GM19467 (cell line): ENCODE data around the gene ELF4.
A peak's percentile ranks its signal among the peaks of the same experiment; 100 is the strongest.
"Not testable (repeated sequence)": the region's sequence is repeated elsewhere in the genome, so short reads cannot be mapped to it uniquely, and the experiment has no call there.

Experiments
- ATAC-seq: cut with Tn5 transposase; IDR thresholded peaks from one replicate; pipeline ENCODE4 v1.9.1; 2021; ENCODE audit warnings: mild to moderate bottlenecking, moderate library complexity; ENCODE audit not compliant: unreplicated experiment

ELF4 gene

DNA sequence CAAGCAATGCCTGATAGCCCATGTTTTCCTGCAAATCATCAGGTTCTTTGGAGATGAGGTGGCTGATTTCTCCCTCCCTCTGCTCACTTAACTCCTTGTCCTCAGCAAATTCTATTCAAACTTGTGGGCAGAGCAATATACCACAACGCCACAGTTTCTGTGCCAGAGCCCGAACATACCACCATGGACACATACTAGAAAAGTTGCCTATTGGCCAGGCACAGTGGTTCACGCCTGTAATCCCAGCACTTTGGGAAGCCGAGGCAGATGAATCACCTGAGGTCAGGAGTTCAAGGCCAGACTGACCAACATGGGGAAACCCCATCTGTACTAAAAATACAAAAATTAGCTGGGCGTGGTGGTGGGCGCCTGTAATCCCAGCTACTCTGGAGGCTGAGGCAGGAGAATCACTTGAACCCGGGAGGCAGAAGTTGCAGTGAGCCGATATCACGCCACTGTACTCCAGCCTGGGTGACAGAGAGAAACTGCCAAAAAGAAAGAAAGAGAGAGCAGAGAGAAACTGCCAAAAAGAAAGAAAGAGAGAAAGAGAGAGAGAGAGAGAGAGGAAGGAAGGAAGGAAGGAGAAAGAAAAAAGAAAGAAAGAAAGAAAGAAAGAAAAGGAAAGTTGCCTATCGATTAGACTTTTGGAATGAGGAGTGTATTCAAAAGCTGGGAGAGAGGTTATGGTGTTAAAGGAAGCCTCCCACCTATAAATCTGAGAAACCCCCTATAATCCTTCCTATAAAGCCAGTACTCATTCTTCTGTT lies 5.0 kb upstream of the ELF4 start:
- ATAC-seq: not testable (repeated sequence)

DNA sequence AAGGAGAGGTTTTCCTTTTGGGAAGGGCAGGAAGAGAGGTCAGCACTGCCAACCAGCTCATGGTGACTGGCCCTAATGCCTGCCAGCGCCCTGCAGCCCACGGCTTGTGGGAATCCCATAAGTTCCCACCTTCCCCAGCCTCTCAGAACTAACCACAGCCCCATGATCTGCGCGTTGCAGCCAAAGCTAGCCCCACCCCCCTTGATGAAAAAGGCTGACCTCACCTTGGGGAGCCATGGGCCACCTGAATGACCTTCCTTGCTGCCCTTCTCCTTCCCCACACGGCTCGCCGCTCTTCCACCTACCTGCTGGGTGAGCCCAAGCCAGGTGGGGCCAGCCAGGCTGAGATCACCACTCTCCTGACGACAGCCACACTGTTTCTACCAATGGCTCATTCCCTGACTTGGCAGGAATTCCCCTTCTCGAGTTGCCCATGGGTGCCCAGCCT lies 3.9 kb upstream of the ELF4 start:
- ATAC-seq: no peak

DNA sequence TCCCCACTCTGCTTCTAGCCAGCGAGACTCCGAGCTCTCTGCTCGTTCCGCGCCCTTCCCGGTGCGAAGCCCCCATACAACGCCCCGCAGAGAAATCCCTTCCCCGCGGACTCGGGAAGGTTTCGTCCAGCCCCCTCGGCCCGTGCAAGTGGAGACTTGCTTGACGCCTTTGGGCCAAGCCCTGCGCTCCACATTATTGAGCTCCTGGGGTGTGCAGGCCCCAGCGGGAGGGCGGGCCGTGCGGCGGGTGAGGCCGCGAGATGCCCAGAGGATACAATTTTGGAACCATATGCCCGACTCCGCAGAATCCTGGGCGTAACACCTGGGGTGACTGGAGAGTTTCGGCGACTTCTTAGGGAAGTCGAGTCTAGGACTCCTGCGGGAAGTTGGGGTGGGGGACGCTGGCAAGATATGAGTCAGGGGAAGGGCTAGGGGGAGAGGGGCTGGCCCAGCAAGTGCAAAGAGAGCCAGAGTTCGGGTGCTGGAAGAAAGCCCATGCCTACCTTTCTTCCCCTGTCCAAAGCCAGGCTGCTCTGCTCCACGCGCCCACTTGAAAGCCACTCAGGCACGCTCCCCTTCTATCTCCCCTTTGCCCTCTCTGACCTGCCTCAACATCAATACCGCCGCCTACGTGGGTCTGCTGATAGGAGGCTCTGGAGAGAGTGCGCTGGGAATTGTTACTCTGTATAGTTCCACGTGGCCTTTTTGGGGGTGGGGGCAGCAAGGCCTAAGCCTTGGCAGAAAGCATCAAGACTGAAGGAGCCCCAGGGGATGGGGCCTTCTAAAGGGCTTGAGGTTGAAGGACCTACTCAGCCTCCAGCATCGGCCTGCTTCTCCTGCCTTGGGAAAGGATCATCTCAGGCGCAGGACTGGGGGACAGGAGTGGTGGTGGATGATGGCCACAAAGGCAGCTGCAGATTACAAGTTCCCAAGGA lies 1.2 kb upstream of the ELF4 start:
- no peak for ATAC-seq

DNA sequence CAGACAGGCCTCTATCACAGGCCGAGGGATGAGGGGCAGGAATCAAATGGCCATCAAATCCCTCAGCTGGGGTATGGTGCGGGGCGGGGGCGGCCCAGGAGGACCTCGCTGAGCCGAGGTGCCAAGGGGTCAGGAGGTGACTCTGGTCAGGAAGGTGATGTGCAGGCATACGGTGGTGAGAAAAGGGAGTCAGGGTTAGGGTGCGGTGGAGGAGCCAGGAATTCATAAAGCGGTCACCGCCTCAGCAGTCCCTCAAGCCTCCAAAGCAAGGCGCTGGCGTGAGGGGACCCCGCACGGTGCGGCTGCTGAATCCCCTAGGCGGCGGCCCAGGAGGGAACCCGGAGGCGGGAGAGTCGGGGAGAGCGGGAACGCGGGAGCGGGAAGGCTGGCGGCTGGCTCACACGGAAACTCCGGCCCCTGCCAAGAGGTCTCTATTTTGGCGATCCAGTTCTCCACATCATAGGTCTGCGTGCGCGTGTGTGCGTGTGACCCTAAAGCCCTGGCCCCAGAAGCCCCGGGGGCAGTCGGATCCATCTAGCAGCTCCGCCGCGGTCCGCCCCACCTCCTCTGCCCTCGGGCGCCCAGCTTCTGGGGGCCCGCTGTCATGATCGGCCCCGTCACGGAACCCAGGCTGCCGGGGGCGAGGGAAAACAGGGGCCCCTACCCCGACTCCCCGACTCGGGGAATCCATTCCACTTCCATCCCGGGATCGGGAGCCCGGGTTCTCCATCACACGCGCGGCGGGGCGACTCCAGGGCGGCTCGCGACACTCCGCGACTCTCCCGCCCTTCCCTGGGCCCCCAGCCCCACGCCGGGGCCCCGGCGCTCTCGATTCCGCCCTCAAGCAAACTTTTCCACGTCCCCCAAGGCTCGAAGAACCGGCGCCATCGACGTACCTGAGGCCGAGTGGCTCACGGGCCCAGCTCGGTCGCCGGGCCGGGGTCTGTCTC lies 593 bp downstream of the ELF4 start:
- peak; percentile 23 for ATAC-seq

DNA sequence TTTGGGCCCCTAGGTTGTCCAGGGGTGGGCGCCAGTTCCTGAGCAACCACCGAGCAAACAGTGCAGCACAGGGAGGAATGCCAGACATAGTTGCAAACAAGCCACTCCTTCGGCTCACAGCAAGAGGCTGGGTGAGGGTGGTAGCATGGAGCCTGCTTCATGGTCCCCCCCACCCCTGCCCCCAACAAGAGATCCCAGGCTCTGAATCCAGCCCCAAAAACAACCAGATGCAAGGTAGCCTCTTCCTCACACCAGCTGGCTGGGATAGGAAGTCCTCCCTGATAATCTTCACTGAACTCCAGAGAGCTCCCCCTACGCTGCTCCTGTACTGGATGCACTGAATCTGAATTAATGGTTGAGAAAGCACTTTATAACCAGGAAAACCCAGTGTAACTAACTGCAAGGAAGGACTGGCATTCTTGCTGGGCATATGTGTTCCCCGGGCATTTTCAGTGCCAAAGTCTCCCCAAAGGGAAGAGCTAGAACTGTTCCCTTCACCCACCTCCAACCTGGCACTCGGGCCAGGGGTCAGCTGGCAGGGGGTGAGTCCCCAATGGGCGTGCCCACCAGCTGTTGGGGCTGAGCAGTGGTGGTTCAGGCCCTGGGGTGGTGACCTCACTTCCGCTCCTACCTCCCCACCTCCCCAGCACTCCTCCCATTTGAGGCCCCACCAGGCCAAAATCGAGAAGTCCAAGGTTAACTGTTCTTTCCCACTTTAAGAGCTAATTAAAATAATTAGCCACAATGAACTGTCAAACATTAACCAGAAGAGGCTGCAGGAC lies 1.5 kb downstream of the ELF4 start:
- peak; percentile 55 for ATAC-seq

DNA sequence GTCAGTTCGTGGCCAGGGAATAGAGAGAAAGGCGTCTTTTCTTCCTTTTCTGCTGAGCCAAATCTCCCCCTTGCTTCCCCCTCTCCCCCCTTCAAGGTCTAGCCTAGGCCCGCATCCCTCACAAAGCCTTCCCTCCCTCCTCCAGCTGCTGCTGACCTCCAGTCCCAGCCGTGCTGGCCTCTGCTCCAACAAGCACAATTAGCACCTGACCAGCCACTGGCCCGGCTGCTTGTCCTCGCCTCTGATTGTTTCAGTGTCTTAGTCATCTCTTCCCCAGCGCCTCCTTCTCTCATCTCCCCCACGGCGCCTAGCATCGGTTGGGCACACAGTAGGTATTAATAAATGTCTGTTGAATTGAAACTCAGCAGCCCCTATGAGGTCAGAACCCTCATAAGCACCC lies 4.2 kb downstream of the ELF4 start:
- ATAC-seq: no peak

DNA sequence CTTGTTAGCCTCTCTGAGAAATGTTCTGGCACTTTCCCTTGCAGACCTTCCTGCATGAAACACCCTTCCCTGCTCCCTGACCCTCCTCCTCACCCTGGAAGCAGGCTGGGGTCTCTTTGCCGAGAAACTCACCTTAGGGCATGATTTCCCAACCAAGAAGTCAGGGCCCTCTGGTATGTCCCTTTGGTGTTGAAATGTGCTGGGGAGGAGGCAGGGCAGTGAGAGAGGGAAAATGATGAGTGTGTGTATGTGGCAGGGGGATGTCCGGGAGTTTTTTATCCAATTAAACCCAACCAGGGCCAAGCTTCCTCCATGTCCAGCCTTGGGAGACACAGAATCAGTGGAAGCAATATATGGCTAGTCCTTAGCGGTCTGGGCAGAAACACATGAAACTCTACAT lies 5.1 kb downstream of the ELF4 start:
- no peak for ATAC-seq

DNA sequence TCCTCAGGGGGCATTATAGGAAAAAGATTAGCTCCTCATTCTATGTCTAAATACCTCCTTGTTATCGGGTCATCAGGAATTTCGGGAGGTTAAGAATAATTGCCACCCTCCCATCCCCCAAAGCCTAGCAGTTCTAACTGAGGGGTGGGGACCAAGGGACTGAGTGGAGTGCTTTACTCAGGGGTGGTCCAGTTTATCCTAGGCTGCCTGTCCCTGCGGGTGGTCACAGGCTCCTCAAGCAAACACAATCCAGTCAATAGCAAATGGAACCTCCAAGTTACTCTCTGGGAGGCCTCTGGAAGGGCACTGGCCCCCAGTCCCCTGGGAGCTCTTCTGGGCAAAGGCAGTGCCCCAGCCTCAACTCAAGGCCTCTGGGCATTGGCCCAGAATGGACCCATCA lies 6.7 kb downstream of the ELF4 start:
- ATAC-seq: no peak

DNA sequence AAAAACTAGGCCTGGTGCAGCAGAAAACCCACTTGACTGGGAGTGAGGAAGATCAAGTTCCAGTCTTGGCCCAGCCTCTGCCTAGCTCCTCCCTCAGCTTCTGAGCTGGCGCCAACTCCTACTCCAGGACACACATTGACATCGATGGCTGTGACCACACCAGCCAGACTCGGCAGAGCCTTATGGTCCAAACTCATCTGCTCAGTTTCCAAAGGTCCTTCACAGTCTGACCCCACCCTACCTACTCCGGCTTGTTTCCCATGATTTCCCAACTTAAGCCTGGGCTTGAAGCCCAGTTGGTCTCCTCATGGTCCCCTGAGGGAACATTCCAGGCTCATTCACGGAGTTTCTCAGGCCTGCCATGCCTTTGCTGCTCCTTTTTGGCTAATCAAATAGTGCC lies 10.1 kb downstream of the ELF4 start:
- no peak for ATAC-seq

DNA sequence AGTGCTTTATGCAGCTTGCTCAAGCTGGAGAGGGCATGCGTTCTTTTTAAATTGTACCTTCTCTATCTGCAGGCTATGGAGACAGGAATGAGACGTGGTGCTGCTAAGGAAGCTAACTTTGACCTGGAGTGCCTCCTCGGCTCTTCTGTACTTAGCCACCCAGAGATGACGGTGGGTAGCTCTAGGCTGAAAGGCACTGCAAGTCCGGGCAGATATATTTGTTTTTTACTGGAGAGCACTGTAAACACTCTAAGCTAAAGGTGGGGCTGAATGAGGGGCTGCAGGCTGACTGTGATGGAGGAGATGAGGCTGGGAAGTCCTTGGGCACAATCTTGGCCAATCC lies 12.1 kb downstream of the ELF4 start:
- no peak for ATAC-seq

DNA sequence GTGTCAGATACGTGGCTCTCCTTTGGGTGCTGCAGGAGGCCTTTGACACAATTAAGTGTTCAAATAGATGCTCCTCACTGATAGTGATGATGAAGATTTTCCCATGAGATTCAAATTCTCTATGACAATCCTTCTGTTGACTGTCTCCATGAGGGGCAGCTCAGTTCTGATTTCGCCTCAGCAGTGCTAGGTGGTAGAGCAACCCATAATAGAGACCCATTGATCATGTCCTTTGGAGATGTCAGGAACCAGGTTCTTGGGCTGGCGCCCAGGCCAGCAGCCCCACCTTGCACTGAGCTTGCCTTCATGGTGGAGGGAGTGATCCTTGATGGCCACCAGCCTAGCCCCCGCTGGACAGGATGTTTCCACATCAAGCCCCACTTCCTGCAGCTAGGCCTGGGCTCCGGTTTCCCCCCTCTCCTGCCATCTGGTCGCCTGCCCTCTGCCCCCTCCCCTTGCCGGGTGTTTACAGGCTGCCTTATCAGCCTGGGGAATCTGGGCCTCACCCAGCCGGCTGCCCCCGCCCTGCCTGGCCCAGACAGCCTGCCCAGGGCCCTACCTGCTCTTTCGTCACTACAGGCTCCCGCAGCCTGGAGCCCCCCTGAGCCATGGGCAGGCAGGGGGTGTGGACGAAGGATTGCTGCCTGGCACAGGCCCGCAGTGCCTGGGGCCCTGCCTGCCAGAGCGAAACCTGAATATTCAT lies 12.6 kb downstream of the ELF4 start:
- no peak for ATAC-seq

DNA sequence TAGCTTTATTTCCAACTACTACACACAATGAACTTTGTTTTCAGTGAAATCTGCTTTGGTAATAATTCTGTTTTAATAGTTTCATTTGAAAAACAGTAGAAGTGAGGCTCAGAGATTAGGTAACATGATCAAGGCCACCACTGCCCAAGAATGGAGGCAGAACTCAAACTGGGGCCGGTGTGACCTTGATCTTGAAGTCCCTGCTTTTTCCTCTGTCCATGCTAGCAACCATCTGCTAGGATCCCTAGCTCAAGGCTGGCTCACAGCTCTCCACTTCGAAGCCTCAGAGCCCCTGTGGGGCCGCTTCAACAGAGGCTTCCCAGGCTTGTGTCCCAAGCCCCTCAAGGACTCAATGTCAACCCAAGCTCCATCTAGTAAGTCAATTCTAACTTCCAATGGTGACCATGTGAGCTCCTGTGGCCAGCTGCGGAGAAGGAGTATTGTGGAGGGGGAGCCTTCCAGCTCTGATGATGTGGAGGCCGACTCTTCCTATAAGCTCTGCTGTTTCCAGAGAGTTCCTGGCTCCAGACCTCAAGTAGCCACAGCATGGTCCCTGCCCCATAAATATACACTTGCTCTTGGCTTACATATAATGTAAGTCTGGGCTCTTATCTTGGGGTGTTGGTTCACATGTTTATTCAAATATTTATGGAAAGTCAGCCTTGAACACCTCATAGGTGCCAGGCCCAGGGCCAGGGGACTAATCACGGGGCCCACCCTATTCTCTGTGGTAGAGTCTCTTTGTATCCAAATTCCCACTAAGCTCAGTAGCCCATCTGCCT lies 14.9 kb downstream of the ELF4 start:
- no peak for ATAC-seq

DNA sequence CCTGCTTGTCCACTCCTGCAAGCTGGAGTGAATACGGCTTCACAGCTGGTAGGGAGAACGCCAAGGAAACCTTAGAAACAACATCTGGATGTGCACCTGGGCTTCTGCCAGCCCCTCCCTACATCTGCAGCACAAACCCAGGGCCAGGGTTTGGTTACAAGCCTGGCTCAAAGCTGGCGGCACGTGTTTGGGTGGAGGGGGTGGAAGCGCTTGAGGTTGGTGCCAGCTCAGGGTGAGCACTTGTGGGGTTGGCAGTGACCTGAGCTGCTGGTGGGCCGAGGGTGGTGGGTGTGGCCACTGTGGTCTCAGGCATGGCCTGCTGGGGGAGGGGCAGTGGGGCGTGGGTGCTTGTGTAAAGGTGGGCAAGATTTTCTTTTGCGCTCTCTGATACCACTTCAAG lies 15.6 kb downstream of the ELF4 start:
- ATAC-seq: no peak

DNA sequence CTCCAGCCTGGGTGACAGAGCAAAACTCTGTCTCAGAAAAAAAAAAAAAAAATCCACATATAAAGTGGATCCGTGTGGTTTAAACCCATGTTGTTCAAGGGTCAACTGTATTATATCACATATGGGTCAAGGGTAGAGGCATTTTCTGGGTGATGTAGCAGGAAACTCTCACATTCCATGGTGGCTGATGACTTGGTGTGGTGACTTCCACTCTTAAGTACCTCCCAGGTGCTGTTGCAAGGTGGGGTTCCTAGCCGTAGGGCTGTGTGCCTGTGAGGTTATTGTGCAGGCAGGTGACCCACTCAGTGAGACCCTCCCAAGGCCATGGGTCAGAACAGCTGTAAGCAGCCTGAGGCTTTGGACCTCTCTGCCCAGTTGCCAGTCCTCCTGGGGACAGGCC lies 17.0 kb downstream of the ELF4 start:
- no peak for ATAC-seq

DNA sequence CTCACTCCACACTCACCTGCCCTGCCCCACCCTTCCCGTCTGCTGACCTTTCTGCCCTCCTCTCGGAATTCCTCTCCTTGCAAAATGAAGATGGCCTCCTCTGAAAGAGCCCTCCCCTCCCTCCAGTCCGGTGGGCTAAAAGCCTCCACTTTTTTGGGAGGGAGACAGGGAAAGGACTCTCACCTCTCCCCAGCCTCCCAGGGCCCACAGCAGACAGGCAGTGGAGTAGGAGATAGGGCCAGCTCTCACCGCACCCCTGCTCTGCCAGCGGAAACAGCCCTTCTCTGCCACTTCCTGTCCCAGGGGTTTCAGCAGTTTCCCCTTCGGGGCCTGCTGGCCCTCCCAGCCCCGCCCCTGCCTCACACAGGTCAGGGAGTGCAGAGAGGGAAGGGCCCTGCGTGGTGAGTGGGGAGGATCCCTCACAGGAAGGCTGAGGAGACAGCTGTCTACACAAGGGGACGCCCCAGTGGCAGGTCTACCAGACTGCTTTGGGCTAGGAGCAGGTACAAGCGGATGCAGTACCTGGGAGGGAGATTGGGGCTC lies 18.2 kb downstream of the ELF4 start:
- peak; percentile 97 for ATAC-seq

DNA sequence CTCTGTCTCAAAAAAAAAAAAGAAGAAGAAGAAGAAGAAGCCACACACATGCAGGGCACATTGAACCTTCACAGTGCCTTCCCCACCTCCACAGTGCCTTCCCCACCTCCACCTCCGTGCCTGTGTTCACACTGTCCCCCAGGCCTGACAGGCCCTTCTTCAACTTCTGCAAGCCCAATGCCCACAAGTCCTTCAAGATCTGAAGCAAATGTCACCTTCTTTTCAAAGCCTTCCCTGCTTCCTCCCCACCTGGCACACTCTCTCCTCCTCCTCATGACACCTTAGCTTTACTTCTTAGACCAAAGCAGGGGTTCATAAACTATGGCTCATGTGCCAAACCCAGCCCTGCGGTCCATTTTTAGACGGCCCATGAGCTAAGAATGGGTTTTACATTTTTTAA lies 19.9 kb downstream of the ELF4 start:
- no peak for ATAC-seq

DNA sequence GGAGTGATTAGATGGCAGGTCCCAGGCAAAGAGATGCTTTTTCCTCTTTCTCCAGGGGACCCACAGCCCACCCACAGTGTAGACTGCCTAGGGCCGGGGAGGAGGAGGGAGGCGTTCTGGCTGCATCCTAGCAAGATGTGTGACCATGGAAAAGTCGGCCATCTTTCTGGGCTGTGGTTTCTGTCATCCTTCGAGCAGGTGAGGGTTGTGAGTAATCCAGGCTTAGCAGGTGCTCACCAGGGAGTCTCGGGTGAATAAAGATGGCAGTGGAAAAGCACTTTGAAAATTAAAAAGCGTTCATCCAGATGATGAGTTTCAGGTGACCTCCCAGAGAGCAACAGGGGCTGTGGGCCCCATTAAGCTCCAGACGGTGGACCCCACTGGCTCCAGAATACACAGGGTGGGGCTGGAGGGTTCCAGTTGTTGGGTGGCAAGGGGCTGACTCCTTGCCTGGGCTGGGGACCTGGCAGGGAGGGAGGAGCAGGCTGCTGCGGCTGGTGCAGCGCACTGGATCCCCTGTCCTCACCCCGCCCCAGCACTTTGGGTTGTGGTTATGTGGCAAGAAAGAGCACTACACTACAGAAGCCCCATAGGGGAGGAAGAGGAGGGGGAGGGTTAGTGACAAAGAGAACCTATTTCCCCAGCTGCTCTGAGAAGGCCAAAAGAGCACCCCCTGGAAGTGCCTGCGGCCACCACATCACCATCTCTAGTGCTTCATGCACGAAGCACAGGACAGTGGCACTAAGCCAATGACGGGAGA lies 23.7 kb downstream of the ELF4 start:
- peak; percentile 41 for ATAC-seq
